ENCODE results near the gene NAGA.

Gene NAGA

DNA sequence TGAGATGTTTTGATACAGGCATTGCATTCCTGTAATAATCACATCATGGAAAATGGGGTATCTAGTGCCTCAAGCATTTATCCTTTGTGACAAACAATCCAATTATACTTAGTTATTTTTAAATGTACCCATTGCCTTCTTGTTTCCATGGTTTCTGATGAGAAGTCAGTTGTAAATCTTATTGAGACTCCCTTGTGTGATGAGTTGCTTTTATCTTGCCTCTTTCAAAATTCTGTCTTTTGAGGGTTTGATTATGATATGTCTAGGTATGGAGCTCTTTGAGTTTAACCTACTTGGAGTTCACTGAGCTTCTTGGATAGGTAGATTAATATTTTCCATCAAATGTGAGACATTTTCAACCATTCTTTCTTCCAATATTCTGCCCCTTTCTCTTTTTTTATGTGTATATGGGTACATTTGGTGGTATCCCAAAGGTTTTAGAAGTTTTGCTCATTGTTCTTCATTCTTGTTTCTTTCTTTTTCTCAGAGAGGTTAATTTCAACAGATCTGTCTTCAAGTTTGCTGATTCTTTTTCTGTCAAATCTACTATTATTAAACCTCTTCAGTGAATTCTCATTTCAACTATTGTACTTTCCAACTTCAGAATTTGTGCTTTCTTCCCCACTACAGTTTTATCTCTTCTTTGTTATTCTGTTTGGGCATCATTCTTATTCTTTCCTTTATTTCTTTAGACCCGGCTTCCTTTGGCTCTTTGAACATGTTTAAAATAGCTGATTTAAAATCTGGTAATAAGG is 13.7 kb downstream of the NAGA start:
- DNase-seq (ENCODE audit: insufficient read length, low spot score), result no peak
- FAIRE-seq, result no peak
- TF ChIP-seq, protein P1, sequence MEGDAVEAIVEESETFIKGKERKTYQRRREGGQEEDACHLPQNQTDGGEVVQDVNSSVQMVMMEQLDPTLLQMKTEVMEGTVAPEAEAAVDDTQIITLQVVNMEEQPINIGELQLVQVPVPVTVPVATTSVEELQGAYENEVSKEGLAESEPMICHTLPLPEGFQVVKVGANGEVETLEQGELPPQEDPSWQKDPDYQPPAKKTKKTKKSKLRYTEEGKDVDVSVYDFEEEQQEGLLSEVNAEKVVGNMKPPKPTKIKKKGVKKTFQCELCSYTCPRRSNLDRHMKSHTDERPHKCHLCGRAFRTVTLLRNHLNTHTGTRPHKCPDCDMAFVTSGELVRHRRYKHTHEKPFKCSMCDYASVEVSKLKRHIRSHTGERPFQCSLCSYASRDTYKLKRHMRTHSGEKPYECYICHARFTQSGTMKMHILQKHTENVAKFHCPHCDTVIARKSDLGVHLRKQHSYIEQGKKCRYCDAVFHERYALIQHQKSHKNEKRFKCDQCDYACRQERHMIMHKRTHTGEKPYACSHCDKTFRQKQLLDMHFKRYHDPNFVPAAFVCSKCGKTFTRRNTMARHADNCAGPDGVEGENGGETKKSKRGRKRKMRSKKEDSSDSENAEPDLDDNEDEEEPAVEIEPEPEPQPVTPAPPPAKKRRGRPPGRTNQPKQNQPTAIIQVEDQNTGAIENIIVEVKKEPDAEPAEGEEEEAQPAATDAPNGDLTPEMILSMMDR (IDR thresholded peaks at IDR 0.05; ENCODE audit: insufficient read depth, missing control alignments), result no peak

DNA sequence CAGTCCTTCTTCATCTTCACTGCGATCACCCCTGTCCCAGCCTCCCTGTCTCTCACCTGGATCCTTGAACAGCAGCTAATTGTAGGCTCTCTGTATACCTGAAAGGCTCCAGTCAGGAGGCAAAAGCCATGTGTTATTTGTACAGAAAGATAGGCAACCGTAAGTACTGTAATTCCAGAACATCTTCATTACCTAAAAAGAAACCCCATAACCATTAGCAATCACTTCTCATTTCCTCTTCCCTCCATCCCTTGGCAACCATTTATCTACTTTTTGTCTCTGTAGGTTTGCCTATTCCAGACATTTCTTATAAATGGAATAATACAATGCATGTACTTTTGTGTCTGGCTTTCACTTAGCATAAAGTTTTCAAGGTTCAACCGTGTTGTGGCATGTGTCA is 17.8 kb downstream of the NAGA start:
- no peak for FAIRE-seq
- TF ChIP-seq, protein P1 (IDR thresholded peaks at IDR 0.05; ENCODE audit: insufficient read depth, missing control alignments), result no peak
- DNase-seq (ENCODE audit: insufficient read length, low spot score), result no peak

DNA sequence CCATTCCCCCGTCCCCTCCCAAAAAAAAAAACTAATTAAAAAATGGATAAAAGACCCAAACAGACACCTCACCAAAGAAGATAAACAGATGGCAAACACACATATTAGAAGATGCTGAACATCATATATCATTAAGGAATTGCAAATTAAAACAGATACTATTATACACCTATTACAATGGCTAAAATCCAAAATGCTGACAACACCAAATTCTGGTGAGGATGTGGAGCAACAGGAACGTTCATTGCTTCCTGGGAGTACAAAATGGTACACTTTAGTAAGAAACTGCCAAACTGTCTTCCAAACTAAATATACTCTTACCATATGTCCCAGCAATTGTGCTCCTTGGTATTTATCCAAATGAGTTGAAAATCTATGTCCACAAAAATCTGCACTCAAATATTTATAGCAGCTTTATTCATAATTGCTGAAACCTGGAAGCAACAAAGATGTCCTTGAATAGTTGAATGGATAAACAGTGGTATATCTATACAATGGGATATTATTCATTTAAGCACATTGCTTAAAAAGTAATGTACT is 19.9 kb downstream of the NAGA start:
- DNase-seq (ENCODE audit: insufficient read length, low spot score) (no peak), FAIRE-seq (no peak)
- TF ChIP-seq, protein P1 (IDR thresholded peaks at IDR 0.05; ENCODE audit: insufficient read depth, missing control alignments), result no peak

DNA sequence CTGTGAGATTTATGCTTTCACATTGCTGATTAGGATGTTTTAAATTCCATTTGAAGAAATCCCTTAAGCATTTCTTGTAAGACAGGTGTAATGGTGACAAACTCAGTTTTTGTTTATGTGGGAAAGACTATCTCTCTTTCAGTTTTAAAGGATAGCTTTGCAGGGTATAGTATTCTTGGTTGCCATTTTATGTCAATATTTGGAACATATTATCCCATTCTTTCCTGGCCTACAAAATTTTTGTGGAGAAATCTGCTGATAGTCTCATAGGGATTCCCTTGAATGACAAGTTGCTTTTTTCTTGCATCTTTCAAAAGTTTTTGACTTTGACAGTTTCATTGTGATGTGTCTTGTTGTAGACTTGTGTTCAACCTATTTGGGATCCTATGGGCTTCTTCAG is 28.8 kb downstream of the NAGA start:
- FAIRE-seq, result no peak
- TF ChIP-seq, protein P1 (IDR thresholded peaks at IDR 0.05; ENCODE audit: insufficient read depth, missing control alignments), result no peak
- no peak for DNase-seq (ENCODE audit: insufficient read length, low spot score)

DNA sequence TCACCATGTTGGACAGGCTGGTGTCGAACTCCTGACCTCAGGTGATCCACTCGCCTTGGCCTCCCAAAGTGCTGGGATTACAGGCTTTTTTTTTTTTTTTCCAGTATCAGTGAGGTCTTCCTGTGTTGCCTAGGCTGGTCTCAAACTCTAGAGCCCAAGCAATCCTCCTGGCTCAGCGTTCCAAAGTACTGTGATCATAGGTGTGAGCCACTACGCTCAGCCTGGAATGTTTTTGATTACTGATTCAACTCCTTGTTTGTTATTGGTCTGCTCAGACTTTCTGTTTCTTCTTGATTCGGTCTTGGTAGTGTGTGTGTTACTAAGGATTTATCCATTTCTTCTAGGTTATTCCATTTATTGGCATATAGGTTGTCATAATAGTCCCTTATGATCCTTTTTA is 31.3 kb downstream of the NAGA start:
- FAIRE-seq, result no peak

DNA sequence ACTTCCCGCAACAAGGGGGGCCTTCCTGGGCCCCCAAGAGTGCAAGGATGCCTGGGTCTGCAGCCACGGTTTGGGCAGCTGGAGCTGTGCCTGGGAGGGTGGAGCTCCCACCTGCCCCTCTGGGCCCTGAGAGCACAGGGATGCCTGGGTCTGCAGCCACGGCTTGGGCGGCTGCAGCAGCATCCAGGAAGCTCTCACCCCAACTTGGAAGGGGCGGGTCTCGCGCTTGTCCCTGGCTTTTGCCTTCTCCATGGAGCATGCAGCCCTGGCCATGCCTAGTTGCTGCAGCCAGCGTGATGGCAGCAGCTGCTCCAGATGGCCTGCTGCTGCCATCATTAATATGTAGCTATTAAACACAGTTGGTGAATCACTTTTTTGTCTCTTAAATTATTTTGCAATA is 35.4 kb downstream of the NAGA start:
- FAIRE-seq (no peak), DNase-seq (ENCODE audit: insufficient read length, low spot score) (no peak)
- TF ChIP-seq, protein P1 (IDR thresholded peaks at IDR 0.05; ENCODE audit: insufficient read depth, missing control alignments), result no peak

More for the DNA sequence above, 31.3 kb downstream of the NAGA start:
- TF ChIP-seq, protein P1 (IDR thresholded peaks at IDR 0.05; ENCODE audit: insufficient read depth, missing control alignments), result no peak
- DNase-seq (ENCODE audit: insufficient read length, low spot score), result no peak

Measured in D721Med (cell line).